ENCODE data around the gene C17orf78. TPM values are rescaled to one million over a fixed set of nuclear protein-coding genes. Genes with fewer than 3 reads are reported as not detected.

The C17orf78 gene
- total RNA-seq (not detected), polyA plus RNA-seq (not detected), total RNA-seq (not detected)

DNA sequence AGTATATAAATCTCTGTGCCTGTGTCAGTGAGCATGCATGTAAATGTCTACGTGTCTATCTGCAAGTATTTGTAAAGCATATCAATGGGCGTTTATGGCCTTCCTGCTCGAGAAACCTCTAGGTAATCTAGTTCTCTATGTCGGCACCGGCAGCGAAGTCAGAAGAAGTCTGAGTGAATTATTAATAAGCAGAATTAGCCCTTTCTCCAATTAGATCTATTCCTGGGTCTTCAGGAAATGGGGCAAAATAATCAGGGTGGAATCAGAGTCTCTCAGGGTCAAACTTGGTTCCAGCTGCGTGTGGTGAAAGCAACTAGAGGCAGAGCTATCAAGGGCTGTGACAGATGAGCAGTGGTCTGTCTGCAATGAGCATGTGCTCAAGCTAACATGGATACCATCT, at the start of gene C17orf78:
C17orf78 (plus strand) TSS at position 280 of the 400 bp plus-strand sequence; CDS start at position 388, 108 bp downstream.
- H3K9me3 Mint-ChIP-seq, result no peaks in the 10 kb centered on the region
- Histone ChIP-seq H3K36me3 (ENCODE audit: control insufficient read depth in 2 of 3, insufficient read depth in 3 of 3, low read length in 3 of 3) (no peaks in the 10 kb centered on the region), H3K9me3 (ENCODE audit: control insufficient read depth in 2 of 3, low read length in 3 of 3) (no peaks in the 10 kb centered on the region), H3K27ac (ENCODE audit: low read depth, low read length) (no peak within 1 kb of the TSS), H3K4me3 (ENCODE audit: low read length) (no peak within 1 kb of the TSS), H3K4me1 (ENCODE audit: control insufficient read depth in 2 of 2, insufficient read depth in 2 of 2, low read length in 2 of 2) (no peaks in the 10 kb centered on the region), H3K27me3 (ENCODE audit: control insufficient read depth in 2 of 2, insufficient read depth in 2 of 2, low read length in 2 of 2) (no peaks in the 10 kb centered on the region)
- H3K27me3 Mint-ChIP-seq, result no peaks in the 10 kb centered on the region
- peaks cover 0 to 2% (median 0%) of the 10 kb centered on the region in 5 donors for H3K36me3 Mint-ChIP-seq
- no peak for ATAC-seq
- DNase-seq, result no peak
- intact Hi-C loops (cut with micrococcal nuclease), result no loop called here
- H3K4me1 Mint-ChIP-seq, result peaks cover 0 to 8% (median 5%) of the 10 kb centered on the region in 7 donors
- no peak within 1 kb of the TSS for H3K27ac Mint-ChIP-seq
- CTCF ChIA-PET, result interaction anchor here (0.6 to 1.4 kb wide), 4 partner anchors 22 to 273 kb away, joined by 3 to 5 read pairs (median 3); no protein-coding TSS in a partner anchor
- POLR2A ChIA-PET, result no interaction called here
- no peak within 1 kb of the TSS for H3K4me3 Mint-ChIP-seq

DNA sequence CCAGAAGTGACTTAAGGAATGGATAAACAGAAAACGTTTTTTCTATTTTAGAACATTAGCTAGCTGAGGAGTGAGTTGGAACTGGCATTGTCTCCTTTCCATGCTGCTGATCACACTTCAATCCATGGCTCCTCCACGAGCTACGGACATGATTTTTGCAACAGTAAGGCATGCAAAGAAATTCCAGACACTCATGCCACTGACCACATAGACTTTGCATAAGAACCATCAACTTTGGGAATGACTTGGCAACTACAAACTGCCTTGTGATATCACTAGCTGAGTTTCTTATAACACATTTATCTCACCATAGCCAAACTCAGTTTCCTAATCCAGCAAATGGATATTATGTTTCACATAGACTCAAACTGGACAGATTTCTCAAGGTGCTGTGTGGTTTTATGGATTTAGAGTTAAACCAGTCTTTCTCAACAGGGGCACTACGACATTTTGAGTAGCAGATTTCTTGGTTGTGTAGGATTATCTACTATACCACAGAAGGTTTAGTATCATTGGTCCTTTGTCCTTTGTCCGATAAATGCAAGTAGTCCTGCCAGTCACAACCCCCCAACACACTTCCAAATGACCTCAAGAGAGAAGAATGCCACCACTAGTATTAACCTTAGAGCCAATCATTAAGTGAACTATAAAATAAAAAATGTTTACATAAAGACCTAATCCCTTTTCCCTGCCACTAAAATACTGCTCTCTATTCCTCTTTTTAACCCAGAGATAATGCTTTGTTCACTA, 48.3 kb upstream of the C17orf78 start:
- Histone ChIP-seq H3K4me1 (ENCODE audit: control insufficient read depth in 2 of 2, insufficient read depth in 2 of 2, low read length in 2 of 2) (no peaks in the 10 kb centered on the region), H3K27ac (ENCODE audit: low read depth, low read length) (no peak overlapping the region), H3K9me3 (ENCODE audit: control insufficient read depth in 2 of 3, low read length in 3 of 3) (no peaks in the 10 kb centered on the region), H3K27me3 (ENCODE audit: control insufficient read depth in 2 of 2, insufficient read depth in 2 of 2, low read length in 2 of 2) (no peaks in the 10 kb centered on the region), H3K36me3 (ENCODE audit: control insufficient read depth in 2 of 3, insufficient read depth in 3 of 3, low read length in 3 of 3) (peaks cover 0 to 8% (median 4%) of the 10 kb centered on the region in 3 experiments), H3K4me3 (ENCODE audit: low read length) (no peak overlapping the region)
- Mint-ChIP-seq H3K27me3 (no peaks in the 10 kb centered on the region), H3K4me1 (no peaks in the 10 kb centered on the region), H3K4me3 (no peak overlapping the region), H3K9me3 (no peaks in the 10 kb centered on the region), H3K27ac (peak overlapping the region in 3 of 9 donors; percentile 0 to 45 (median 12)), H3K36me3 (peaks cover 10 to 29% (median 17%) of the 10 kb centered on the region in 5 donors)
- intact Hi-C loops (cut with micrococcal nuclease), result no loop called here
- DNase-seq (no peak), ATAC-seq (no peak)
- CTCF ChIA-PET, result no interaction called here
- POLR2A ChIA-PET, result interaction anchor here (0.6 to 0.7 kb wide), 3 partner anchors 21 to 391 kb away, joined by 3 to 4 read pairs (median 3); no protein-coding TSS in a partner anchor

DNA sequence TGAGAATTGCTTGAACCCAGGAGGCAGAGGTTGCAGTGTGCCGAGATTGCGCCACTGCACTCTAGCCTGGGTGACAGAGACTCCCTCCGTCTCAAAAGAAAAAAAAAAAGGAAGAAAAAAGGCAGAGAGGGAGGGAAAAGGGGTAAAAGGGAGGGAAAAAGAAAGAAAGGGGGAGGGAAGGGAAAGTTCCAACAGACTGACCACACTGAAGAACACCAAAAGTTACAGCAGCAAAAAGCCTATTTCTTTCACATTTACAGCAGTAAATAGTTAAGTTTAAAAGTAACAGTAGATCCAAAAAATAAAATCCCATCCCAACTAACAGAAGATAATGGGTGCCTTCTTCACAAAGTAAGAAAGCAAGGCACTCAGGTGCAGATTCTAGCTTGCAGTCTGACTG, 36.9 kb upstream of the C17orf78 start:
- peaks cover 0 to 4% (median 0%) of the 10 kb centered on the region in 3 experiments for H3K36me3 ChIP-seq (ENCODE audit: control insufficient read depth in 2 of 3, insufficient read depth in 3 of 3, low read length in 3 of 3)
- Mint-ChIP-seq H3K4me1 (peaks cover 0 to 15% (median 0%) of the 10 kb centered on the region in 7 donors), H3K27ac (no peak overlapping the region), H3K4me3 (no peak overlapping the region), H3K27me3 (no peaks in the 10 kb centered on the region), H3K9me3 (no peaks in the 10 kb centered on the region), H3K36me3 (peaks cover 0 to 27% (median 7%) of the 10 kb centered on the region in 5 donors)
- H3K4me3 ChIP-seq (ENCODE audit: low read length), result no peak overlapping the region
- H3K4me1 ChIP-seq (ENCODE audit: control insufficient read depth in 2 of 2, insufficient read depth in 2 of 2, low read length in 2 of 2), result no peaks in the 10 kb centered on the region
- ChIA-PET CTCF (no interaction called here), POLR2A (no interaction called here)
- ATAC-seq (no peak), DNase-seq (no peak)
- no peaks in the 10 kb centered on the region for H3K27me3 ChIP-seq (ENCODE audit: control insufficient read depth in 2 of 2, insufficient read depth in 2 of 2, low read length in 2 of 2)
- no peak overlapping the region for H3K27ac ChIP-seq (ENCODE audit: low read depth, low read length)
- no peaks in the 10 kb centered on the region for H3K9me3 ChIP-seq (ENCODE audit: control insufficient read depth in 2 of 3, low read length in 3 of 3)
- intact Hi-C loops (cut with micrococcal nuclease), result no loop called here

DNA sequence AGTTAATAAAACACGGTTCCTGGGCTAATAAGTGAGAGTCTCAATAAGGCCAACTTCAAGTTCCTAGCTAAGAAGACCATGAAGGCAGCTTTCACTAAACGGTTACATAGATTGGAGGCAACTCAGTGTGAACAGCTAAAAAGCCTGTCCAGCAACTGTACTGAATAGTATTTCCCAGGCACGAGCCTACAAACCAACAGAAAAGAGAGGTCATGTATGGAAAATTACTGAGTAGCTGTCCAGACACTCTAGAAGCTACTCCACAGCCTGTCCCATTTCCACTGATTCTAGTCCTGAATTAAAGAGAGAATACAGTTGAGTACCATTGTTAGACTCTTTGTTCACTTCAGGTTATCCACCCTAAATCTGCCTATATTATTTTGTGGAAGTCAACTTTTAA, 36.5 kb upstream of the C17orf78 start:
- Histone ChIP-seq H3K9me3 (ENCODE audit: control insufficient read depth in 2 of 3, low read length in 3 of 3) (no peaks in the 10 kb centered on the region), H3K4me1 (ENCODE audit: control insufficient read depth in 2 of 2, insufficient read depth in 2 of 2, low read length in 2 of 2) (no peaks in the 10 kb centered on the region), H3K27ac (ENCODE audit: low read depth, low read length) (no peak overlapping the region), H3K27me3 (ENCODE audit: control insufficient read depth in 2 of 2, insufficient read depth in 2 of 2, low read length in 2 of 2) (no peaks in the 10 kb centered on the region), H3K4me3 (ENCODE audit: low read length) (no peak overlapping the region), H3K36me3 (ENCODE audit: control insufficient read depth in 2 of 3, insufficient read depth in 3 of 3, low read length in 3 of 3) (peaks cover 0 to 4% (median 0%) of the 10 kb centered on the region in 3 experiments)
- H3K27ac Mint-ChIP-seq, result no peak overlapping the region
- H3K36me3 Mint-ChIP-seq, result peaks cover 0 to 27% (median 7%) of the 10 kb centered on the region in 5 donors
- ChIA-PET CTCF (no interaction called here), POLR2A (no interaction called here)
- no peaks in the 10 kb centered on the region for H3K27me3 Mint-ChIP-seq
- intact Hi-C loops (cut with micrococcal nuclease), result no loop called here
- peaks cover 0 to 11% (median 0%) of the 10 kb centered on the region in 7 donors for H3K4me1 Mint-ChIP-seq
- ATAC-seq, result no peak
- H3K4me3 Mint-ChIP-seq, result no peak overlapping the region
- no peak for DNase-seq
- no peaks in the 10 kb centered on the region for H3K9me3 Mint-ChIP-seq

DNA sequence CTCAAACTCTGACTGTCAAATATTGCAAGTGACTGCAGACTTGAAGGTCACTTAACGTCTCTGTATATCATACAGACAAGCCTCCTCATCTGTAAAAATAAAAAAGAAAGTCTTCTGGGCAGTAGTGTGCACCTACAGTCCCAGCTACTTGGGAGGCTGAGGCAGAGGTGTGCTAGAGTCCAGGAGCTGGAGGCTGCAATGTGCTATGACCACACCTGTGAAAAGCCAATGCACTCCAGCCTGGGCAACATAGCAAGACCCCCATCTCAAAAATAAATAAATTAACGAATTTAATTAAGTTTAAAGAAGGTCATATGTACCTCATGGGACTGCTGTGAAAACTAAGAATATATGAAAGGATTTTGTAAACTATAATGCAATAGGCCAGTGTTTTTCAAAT, 35.0 kb upstream of the C17orf78 start:
- ChIA-PET CTCF (no interaction called here), POLR2A (interaction anchor here (0.6 to 0.7 kb wide), 2 partner anchors 236 to 328 kb away, joined by 3 to 5 read pairs; no protein-coding TSS in a partner anchor)
- Mint-ChIP-seq H3K9me3 (no peaks in the 10 kb centered on the region), H3K27ac (no peak overlapping the region), H3K27me3 (no peaks in the 10 kb centered on the region), H3K4me3 (no peak overlapping the region), H3K36me3 (peaks cover 0 to 29% (median 16%) of the 10 kb centered on the region in 5 donors), H3K4me1 (peaks cover 0 to 14% (median 0%) of the 10 kb centered on the region in 7 donors)
- Histone ChIP-seq H3K4me3 (ENCODE audit: low read length) (no peak overlapping the region), H3K4me1 (ENCODE audit: control insufficient read depth in 2 of 2, insufficient read depth in 2 of 2, low read length in 2 of 2) (no peaks in the 10 kb centered on the region), H3K27me3 (ENCODE audit: control insufficient read depth in 2 of 2, insufficient read depth in 2 of 2, low read length in 2 of 2) (no peaks in the 10 kb centered on the region), H3K27ac (ENCODE audit: low read depth, low read length) (no peak overlapping the region), H3K9me3 (ENCODE audit: control insufficient read depth in 2 of 3, low read length in 3 of 3) (no peaks in the 10 kb centered on the region), H3K36me3 (ENCODE audit: control insufficient read depth in 2 of 3, insufficient read depth in 3 of 3, low read length in 3 of 3) (peaks cover 0 to 4% (median 0%) of the 10 kb centered on the region in 3 experiments)
- ATAC-seq, result no peak
- intact Hi-C loops (cut with micrococcal nuclease), result no loop called here
- no peak for DNase-seq

DNA sequence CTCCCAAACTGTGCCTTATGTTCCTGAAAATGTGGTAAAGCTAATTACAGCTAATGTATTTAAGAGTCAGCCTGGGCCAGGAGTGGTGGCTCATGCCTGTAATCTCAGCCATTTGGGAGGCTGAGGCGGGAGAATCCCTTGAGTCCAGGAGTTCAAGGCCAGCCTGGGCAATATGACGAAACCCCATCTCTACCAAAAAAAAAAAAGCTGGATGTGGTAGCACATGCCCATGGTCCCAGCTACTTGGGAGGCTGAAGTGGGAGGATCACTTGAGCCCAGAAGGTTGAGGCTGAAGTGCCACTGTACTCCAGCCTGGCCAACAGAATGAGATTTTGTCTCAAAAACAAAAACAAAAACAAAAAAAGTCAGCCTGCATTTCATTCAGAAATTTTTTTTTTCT, 33.2 kb upstream of the C17orf78 start:
- peaks cover 0 to 4% (median 0%) of the 10 kb centered on the region in 11 donors for H3K9me3 Mint-ChIP-seq
- Histone ChIP-seq H3K4me1 (ENCODE audit: control insufficient read depth in 2 of 2, insufficient read depth in 2 of 2, low read length in 2 of 2) (no peaks in the 10 kb centered on the region), H3K4me3 (ENCODE audit: low read length) (no peak overlapping the region), H3K27ac (ENCODE audit: low read depth, low read length) (no peak overlapping the region), H3K27me3 (ENCODE audit: control insufficient read depth in 2 of 2, insufficient read depth in 2 of 2, low read length in 2 of 2) (no peaks in the 10 kb centered on the region), H3K9me3 (ENCODE audit: control insufficient read depth in 2 of 3, low read length in 3 of 3) (no peaks in the 10 kb centered on the region), H3K36me3 (ENCODE audit: control insufficient read depth in 2 of 3, insufficient read depth in 3 of 3, low read length in 3 of 3) (peaks cover 0 to 4% (median 0%) of the 10 kb centered on the region in 3 experiments)
- H3K27me3 Mint-ChIP-seq, result no peaks in the 10 kb centered on the region
- no peak overlapping the region for H3K27ac Mint-ChIP-seq
- ATAC-seq (no peak), DNase-seq (no peak)
- ChIA-PET CTCF (interaction anchor here (0.6 kb wide), 1 partner anchor 385 kb away, joined by 3 read pairs; no protein-coding TSS in a partner anchor), POLR2A (no interaction called here)
- no peak overlapping the region for H3K4me3 Mint-ChIP-seq
- peaks cover 0 to 12% (median 0%) of the 10 kb centered on the region in 7 donors for H3K4me1 Mint-ChIP-seq
- intact Hi-C loops (cut with micrococcal nuclease), result no loop called here
- H3K36me3 Mint-ChIP-seq, result peaks cover 6 to 35% (median 24%) of the 10 kb centered on the region in 5 donors
